SJCRH30 (cell line): Measurements from ENCODE around the gene CACNA2D3. TPM values are rescaled to one million over a fixed set of nuclear protein-coding genes. Genes with fewer than 3 reads are reported as not detected.
A peak's percentile ranks its signal among the peaks of the same experiment; 100 is the strongest.

Experiments used
- DNase-seq, 2 experiments: peaks; one replicate each; pipeline ENCODE4 v3.0.0-alpha.2; 2015 to 2020
- H3K27ac ChIP-seq: fragments of 250-450 bp; sonication (Bioruptor Pico); 2 replicates; pipeline ENCODE4 v1.5.1; 2020; ENCODE audit warnings: mild to moderate bottlenecking, moderate library complexity
- H3K27me3 ChIP-seq: fragments of 250-450 bp; sonication (Bioruptor Pico); 2 replicates; pipeline ENCODE4 v1.5.1; 2020; ENCODE audit warnings: mild to moderate bottlenecking, moderate library complexity
- H3K36me3 ChIP-seq: fragments of 250-450 bp; sonication (Bioruptor Pico); 2 replicates; pipeline ENCODE4 v1.5.1; 2020; ENCODE audit warnings: mild to moderate bottlenecking, moderate library complexity
- H3K4me1 ChIP-seq: fragments of 250-450 bp; sonication (Bioruptor Pico); 2 replicates; pipeline ENCODE4 v1.5.1; 2020; ENCODE audit warnings: mild to moderate bottlenecking, moderate library complexity
- H3K4me3 ChIP-seq: fragments of 250-450 bp; sonication (Bioruptor Pico); 2 replicates; pipeline ENCODE4 v1.5.1; 2020; ENCODE audit warnings: mild to moderate bottlenecking, moderate library complexity
- H3K9me3 ChIP-seq: fragments of 250-450 bp; sonication (Bioruptor Pico); replicated peaks from 2 replicates; pipeline ENCODE4 v1.5.1; 2020; ENCODE audit warnings: mild to moderate bottlenecking, moderate library complexity
- total RNA-seq: library from RNA; depleted of rRNA; stranded (reverse); fragments of >200 nt; shearing (Covaris generic); gene quantifications from 2 replicates; pipeline ENCODE4 v1.2.3, GENCODE V29; 2014

The CACNA2D3 gene
- total RNA-seq, 1 experiment from 2014 or later: 0.22 TPM

- DNase-seq: no peak
- Histone ChIP-seq H3K27me3 (no peaks in the 10 kb centered on the region), H3K27ac (no peak overlapping the region), H3K4me3 (no peak overlapping the region), H3K36me3 (no peaks in the 10 kb centered on the region), H3K4me1 (no peaks in the 10 kb centered on the region), H3K9me3 (no peaks in the 10 kb centered on the region)
Measured at GRCh38 chr3:54176106-54176505, 53.8 kb downstream of the CACNA2D3 start.

- DNase-seq: no peak
- Histone ChIP-seq H3K4me1 (no peaks in the 10 kb centered on the region), H3K4me3 (no peak overlapping the region), H3K27ac (no peak overlapping the region), H3K27me3 (no peaks in the 10 kb centered on the region), H3K9me3 (no peaks in the 10 kb centered on the region), H3K36me3 (no peaks in the 10 kb centered on the region)
Measured at GRCh38 chr3:54177816-54178215, 55.5 kb downstream of the CACNA2D3 start.

- H3K4me3 ChIP-seq: no peak overlapping the region
- no peaks in the 10 kb centered on the region for H3K27me3 ChIP-seq
- no peaks in the 10 kb centered on the region for H3K9me3 ChIP-seq
- H3K36me3 ChIP-seq: no peaks in the 10 kb centered on the region
- DNase-seq: no peak
- no peaks in the 10 kb centered on the region for H3K4me1 ChIP-seq
- no peak overlapping the region for H3K27ac ChIP-seq
Measured at GRCh38 chr3:54178376-54178775, 56.0 kb downstream of the CACNA2D3 start.

GRCh38 chr3:54180921-54181320 lies 58.6 kb downstream of the CACNA2D3 start:
- Histone ChIP-seq H3K4me3 (no peak overlapping the region), H3K4me1 (no peaks in the 10 kb centered on the region), H3K9me3 (no peaks in the 10 kb centered on the region), H3K36me3 (no peaks in the 10 kb centered on the region), H3K27ac (no peak overlapping the region), H3K27me3 (no peaks in the 10 kb centered on the region)
- DNase-seq: no peak

- H3K27me3 ChIP-seq: no peaks in the 10 kb centered on the region
- H3K4me1 ChIP-seq: no peaks in the 10 kb centered on the region
- no peak overlapping the region for H3K27ac ChIP-seq
- DNase-seq: no peak
- no peaks in the 10 kb centered on the region for H3K9me3 ChIP-seq
- H3K36me3 ChIP-seq: no peaks in the 10 kb centered on the region
- no peak overlapping the region for H3K4me3 ChIP-seq
Measured at GRCh38 chr3:54182242-54182641, 59.9 kb downstream of the CACNA2D3 start.

GRCh38 chr3:54185740-54186139 lies 63.4 kb downstream of the CACNA2D3 start:
- no peak overlapping the region for H3K27ac ChIP-seq
- no peaks in the 10 kb centered on the region for H3K36me3 ChIP-seq
- H3K4me1 ChIP-seq: no peaks in the 10 kb centered on the region
- H3K9me3 ChIP-seq: no peaks in the 10 kb centered on the region
- DNase-seq: no peak
- no peak overlapping the region for H3K4me3 ChIP-seq
- H3K27me3 ChIP-seq: no peaks in the 10 kb centered on the region

GRCh38 chr3:54188176-54188791 lies 65.9 kb downstream of the CACNA2D3 start:
- Histone ChIP-seq H3K9me3 (no peaks in the 10 kb centered on the region), H3K36me3 (no peaks in the 10 kb centered on the region), H3K4me1 (no peaks in the 10 kb centered on the region), H3K27me3 (no peaks in the 10 kb centered on the region), H3K27ac (no peak overlapping the region), H3K4me3 (no peak overlapping the region)
- DNase-seq: peak; percentile 58 to 79

GRCh38 chr3:54191220-54191619 lies 68.9 kb downstream of the CACNA2D3 start:
- Histone ChIP-seq H3K27me3 (no peaks in the 10 kb centered on the region), H3K36me3 (no peaks in the 10 kb centered on the region), H3K9me3 (no peaks in the 10 kb centered on the region), H3K4me3 (no peak overlapping the region), H3K4me1 (no peaks in the 10 kb centered on the region), H3K27ac (no peak overlapping the region)
- DNase-seq: no peak

GRCh38 chr3:54192026-54192425 lies 69.7 kb downstream of the CACNA2D3 start:
- DNase-seq: no peak
- no peak overlapping the region for H3K27ac ChIP-seq
- H3K9me3 ChIP-seq: no peaks in the 10 kb centered on the region

GRCh38 chr3:54193093-54193492 lies 70.7 kb downstream of the CACNA2D3 start:
- H3K9me3 ChIP-seq: no peaks in the 10 kb centered on the region
- no peaks in the 10 kb centered on the region for H3K4me1 ChIP-seq
- no peak overlapping the region for H3K4me3 ChIP-seq
- no peaks in the 10 kb centered on the region for H3K27me3 ChIP-seq
- no peak overlapping the region for H3K27ac ChIP-seq
- H3K36me3 ChIP-seq: no peaks in the 10 kb centered on the region
- no peak for DNase-seq

More at GRCh38 chr3:54192026-54192425, 69.7 kb downstream of the CACNA2D3 start:
- H3K36me3 ChIP-seq: no peaks in the 10 kb centered on the region
- H3K4me3 ChIP-seq: no peak overlapping the region
- no peaks in the 10 kb centered on the region for H3K4me1 ChIP-seq
- no peaks in the 10 kb centered on the region for H3K27me3 ChIP-seq

GRCh38 chr3:54196360-54196991 lies 74.1 kb downstream of the CACNA2D3 start:
- H3K27me3 ChIP-seq: no peaks in the 10 kb centered on the region
- no peak overlapping the region for H3K4me3 ChIP-seq
- no peaks in the 10 kb centered on the region for H3K9me3 ChIP-seq
- no peaks in the 10 kb centered on the region for H3K36me3 ChIP-seq
- no peak for DNase-seq
- no peaks in the 10 kb centered on the region for H3K4me1 ChIP-seq
- no peak overlapping the region for H3K27ac ChIP-seq

- no peaks in the 10 kb centered on the region for H3K36me3 ChIP-seq
- no peak for DNase-seq
- H3K4me3 ChIP-seq: no peak overlapping the region
- no peak overlapping the region for H3K27ac ChIP-seq
- no peaks in the 10 kb centered on the region for H3K27me3 ChIP-seq
- no peaks in the 10 kb centered on the region for H3K4me1 ChIP-seq
- no peaks in the 10 kb centered on the region for H3K9me3 ChIP-seq
Measured at GRCh38 chr3:54197509-54197908, 75.2 kb downstream of the CACNA2D3 start.

- H3K9me3 ChIP-seq: no peaks in the 10 kb centered on the region
- H3K36me3 ChIP-seq: no peaks in the 10 kb centered on the region
- H3K4me3 ChIP-seq: no peak overlapping the region
- H3K27me3 ChIP-seq: no peaks in the 10 kb centered on the region
- H3K27ac ChIP-seq: no peak overlapping the region
- DNase-seq: no peak
- no peaks in the 10 kb centered on the region for H3K4me1 ChIP-seq
Measured at GRCh38 chr3:54198556-54198955, 76.2 kb downstream of the CACNA2D3 start.

GRCh38 chr3:54202054-54202453 lies 79.7 kb downstream of the CACNA2D3 start:
- Histone ChIP-seq H3K9me3 (no peaks in the 10 kb centered on the region), H3K4me1 (no peaks in the 10 kb centered on the region), H3K27ac (no peak overlapping the region), H3K4me3 (no peak overlapping the region), H3K27me3 (no peaks in the 10 kb centered on the region), H3K36me3 (no peaks in the 10 kb centered on the region)
- no peak for DNase-seq

- Histone ChIP-seq H3K27me3 (no peaks in the 10 kb centered on the region), H3K36me3 (no peaks in the 10 kb centered on the region), H3K27ac (no peak overlapping the region), H3K9me3 (no peaks in the 10 kb centered on the region), H3K4me1 (no peaks in the 10 kb centered on the region), H3K4me3 (no peak overlapping the region)
- DNase-seq: no peak
Measured at GRCh38 chr3:54202651-54203248, 80.4 kb downstream of the CACNA2D3 start.

GRCh38 chr3:54206874-54207273 lies 84.5 kb downstream of the CACNA2D3 start:
- Histone ChIP-seq H3K4me1 (no peaks in the 10 kb centered on the region), H3K27me3 (no peaks in the 10 kb centered on the region), H3K27ac (no peak overlapping the region), H3K36me3 (no peaks in the 10 kb centered on the region), H3K4me3 (no peak overlapping the region), H3K9me3 (no peaks in the 10 kb centered on the region)
- DNase-seq: no peak
